ENCODE results near the gene DCANP1.

Gene DCANP1

DNA sequence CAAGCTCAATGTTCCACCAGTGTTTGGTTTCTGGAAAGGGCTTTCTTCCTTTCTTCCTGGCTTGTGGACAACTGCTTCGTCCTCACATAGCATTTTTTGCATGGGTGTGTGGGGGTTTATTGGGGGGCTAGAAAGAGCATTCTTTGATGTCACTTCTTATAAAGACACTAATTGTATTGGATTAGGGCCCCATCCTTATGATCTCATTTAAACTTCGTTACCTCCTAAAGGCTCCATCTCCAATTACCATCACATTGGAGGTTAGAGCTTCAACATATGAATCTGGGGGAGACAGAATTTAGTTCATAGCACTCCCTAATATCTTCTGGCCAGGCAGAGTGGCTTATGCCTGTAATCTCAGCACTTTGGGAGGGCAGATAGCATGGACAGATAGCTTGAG lies 42.1 kb downstream of the DCANP1 start:
- no peak for DNase-seq

DNA sequence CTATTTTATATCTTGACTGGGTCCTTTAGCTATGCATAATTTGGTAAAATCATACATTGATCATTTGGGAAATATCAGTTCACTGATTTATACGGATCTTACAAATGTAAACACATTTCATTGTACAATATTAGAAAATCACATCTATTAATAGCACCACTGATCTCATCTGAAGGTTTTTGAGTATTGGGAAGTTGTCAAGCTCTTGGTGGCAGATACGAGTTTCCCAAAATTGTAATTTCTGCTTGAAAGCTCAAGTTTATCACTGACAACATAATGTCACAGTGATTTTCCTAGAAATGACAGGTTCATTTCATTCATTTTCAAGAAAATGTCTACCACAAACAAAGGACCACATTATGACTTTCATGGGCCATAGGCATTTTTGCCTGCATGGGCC lies 45.1 kb downstream of the DCANP1 start:
- no peak for DNase-seq

DNA sequence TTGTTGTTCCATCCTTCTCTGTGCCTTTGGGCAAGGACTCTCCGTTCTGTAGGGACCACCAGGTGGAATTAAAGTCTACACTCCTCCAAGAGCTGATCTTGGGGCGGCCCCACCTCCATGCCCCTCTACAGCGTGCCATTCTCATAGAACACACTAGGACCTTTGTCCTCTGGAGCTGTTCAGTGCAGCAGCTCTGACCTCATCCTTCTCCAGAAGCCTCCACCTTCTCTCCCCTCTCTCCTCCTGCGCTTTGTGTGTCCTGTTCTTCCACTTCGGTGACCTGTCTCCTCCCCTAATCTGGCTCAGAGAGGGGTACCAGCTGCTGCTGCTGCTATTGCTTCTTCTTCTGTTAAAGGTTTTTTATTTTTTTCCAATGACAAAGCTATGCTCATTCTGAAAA lies 46.3 kb downstream of the DCANP1 start:
- no peak for DNase-seq

DNA sequence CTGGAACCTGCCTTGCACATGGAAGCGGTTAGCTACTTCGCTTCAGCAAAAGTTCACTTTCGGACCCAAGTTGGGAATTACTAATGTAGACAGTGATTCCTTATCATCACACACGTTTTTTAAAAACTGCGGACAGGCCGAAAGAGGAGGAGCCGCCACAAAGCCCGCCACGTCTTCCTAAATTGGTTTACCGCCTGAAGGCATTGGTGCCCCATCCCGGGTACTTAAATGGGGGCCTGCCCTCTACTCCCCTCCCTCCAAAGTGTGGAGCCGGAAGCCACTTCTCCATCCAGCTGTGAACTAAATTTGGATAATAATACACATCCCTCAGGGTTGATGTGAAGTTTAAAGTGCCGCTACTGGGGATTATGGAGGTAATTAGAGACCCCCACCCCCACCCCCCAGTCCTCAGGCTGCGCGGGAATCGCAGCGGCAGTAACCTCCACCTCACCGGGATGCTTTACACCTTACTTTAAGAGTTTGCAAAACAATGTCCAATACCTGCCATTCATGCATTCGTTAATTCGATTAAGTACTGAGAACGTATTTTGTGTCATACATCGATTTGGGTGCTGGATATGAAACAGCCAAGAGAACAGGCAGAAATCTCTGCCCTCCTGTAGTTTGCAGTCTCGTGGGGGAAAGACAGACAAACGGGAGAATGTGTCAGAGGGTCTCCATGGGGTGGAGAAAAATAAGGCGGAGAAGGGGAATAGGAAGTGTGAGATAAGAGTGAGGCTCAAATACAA lies 47.2 kb downstream of the DCANP1 start:
- DNase-seq = no peak

DNA sequence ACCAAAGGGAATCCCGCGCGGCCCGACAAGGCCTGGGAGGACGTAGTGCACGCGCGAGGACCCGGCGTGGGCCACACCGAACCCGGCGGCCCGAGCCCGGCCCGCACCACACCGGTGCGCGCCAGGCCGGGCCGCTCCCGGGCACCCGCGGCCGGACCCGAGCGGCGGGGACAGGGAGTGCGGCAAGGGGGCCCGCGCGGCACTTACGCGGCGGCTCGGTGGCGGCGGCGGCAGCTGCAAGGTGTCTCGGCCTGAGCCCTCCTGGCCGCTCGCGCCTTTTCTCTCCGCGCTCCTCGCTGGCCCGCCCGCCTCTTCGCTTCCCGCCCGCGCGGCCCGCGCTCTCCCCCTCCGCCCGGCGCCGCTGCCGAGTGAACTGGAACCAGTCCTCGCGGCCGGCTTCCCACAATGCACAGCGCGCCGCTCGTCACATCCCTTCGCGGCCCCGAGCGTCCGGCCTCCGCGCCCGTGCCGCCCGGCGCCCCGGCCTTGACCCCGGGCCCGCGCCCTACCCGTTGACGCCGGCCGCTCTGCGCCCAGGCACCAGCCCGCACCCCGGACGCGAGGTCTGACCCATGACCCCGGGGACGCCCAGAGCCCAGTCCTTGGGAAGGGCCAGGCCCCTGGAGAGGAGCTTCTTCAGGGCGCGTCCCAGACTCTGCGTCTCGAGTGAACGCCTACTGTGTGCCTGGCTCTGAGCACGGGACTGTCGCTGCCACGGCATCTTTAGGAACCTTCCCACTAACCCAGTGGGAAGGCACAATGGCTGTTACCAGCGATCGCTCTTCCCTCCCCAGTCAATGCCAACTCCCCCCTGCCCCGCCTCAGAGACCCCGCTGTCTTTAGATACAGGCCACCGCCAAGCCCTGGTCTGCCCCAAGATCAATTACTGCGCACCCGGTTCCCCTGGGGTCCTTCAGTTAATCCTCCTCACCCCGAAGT lies 48.0 kb downstream of the DCANP1 start, which contains the start of gene MACROH2A1:
TSS of gene MACROH2A1 (minus strand) at position 377 of the 939 bp plus-strand sequence. CDS start 10,138 bp downstream, outside the sequence.
- DNase-seq = peak; percentile 26

DNA sequence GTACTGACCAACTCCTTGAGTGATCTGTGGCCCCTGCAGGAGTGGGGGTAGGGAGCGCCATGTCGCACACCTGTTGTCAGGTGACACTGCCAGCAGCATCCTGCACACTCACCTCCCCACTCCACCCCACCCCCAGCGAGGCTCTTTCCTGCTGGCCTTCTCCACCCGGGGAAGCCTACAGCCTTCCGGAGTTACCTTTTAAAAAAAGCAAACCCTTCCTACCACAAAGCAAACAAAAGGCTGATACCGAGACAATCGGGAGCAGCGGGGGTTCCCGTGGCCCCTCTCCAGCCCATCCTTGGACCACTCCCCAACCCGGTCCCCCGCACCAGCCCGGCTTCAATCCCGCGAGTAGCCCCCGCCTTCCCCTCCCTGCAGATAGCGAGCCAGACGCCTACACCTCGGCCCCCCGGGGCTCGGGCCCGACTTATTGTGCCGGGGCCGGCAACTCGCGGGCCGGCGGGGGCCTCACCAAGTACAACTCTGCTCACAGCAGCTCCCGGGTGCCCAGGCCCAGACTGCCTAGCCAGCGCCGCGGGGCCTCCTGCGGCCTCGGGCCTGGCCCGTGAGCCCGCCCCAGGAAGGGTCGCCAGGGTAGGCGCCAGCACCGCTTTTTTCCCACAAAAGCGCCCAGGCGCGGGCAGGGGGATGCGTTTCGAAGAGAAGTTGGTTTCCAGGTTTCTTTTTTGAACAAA lies 48.8 kb downstream of the DCANP1 start:
- peak; percentile 32 for DNase-seq

DNA sequence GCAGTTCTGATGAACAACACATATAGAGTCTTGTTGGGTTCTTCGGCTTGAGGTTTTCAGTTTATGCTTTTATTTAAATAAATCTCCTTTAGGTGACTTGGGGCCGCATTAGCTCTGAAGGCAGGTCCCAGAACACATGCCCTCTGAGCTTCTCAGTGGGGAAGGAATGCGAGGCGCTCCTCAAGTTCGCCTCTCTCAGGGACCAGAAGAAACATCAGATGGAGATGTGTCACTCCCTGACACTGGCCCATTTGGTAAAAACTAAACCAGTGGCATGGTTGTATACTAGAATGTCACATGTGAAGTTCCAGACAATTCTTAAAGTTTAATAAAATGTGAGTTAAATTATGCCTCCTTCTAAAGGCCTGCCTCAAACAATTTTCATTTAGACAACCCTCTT lies 50.1 kb downstream of the DCANP1 start:
- DNase-seq = no peak

DNA sequence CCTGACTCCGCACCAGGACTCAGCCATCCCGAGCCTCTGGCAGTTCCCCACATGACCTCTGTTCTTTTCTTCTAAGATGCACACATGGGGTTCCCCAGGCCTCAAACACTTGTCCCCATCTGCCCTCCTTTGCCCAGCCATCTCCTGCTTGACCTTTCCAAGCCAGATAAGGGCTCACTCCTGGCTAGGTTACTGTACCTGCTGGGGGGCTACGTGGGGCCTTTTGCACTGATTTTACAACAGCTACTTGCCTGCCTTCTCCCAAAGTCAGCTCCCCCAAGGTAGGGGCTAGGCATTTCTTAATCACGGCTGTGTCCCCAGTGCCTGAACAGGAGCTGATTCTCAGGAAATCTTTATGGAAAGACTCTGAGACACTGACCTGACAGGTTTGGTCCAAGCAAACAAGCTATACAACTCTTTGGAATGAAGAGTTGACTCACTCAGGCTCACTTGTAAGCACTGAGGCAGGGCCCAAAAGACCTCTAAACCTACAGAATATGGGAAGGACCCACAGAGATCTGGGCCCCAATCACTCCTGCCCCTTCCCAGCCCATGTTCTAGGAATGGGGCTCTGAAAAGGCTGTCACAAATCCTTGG lies 50.6 kb downstream of the DCANP1 start:
- DNase-seq = no peak

DNA sequence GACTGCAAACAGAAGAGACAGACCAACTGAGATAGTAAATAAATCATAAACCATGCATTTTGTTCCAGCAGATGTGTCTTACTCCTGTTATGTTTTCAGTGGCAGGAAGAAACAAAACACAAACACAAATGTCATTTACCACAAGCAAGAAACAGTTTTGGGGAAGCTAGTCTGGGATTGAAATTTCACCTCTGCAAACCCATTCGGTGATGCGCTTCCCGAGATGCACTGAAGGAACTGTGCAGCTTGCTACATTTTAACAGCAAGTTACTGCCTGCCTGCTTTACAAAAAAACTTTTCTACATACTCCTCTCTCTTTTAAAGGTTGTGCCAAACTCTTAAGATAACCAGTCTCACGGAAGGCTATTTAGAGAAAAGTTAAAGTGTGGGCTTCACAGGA lies 51.3 kb downstream of the DCANP1 start:
- DNase-seq = no peak

DNA sequence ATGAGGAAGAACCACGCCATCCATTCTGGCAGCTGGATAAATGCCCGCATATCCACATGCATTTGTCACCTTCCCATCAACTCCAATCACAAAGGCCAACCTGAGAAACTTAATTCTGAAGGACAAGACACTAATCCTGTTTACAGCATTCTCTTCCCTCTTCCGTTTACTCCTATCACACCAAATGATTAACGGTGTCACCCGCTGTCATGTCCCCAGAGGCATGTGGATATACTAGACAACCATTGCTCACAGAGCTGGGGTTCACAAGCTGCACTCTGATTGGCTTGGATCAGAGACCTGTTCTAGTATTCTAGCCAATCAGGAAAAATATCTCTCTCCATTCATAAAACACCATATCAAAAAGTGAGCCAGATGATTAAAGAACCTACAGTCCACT lies 51.7 kb downstream of the DCANP1 start:
- DNase-seq = no peak

Measured in DMS79 (cell line).